IPS-NIHi7 (cell line): ENCODE results near the gene HIPK4.
"Not testable (repeated sequence)": the region's sequence is repeated elsewhere in the genome, so short reads cannot be mapped to it uniquely, and the experiment has no call there.

Source experiments
- DNase-seq: peaks from one replicate; pipeline ENCODE4 v3.0.0; 2012; ENCODE audit warnings: mixed read lengths; ENCODE audit errors: extremely low spot score

HIPK4 gene

GRCh38 chr19:40416918-40417642, 27.1 kb upstream of the HIPK4 start:
- DNase-seq = no peak

- DNase-seq = no peak
Measured at GRCh38 chr19:40415768-40416167, 25.8 kb upstream of the HIPK4 start.

GRCh38 chr19:40414542-40415535, 24.9 kb upstream of the HIPK4 start:
- no peak for DNase-seq

GRCh38 chr19:40413291-40413845, 23.4 kb upstream of the HIPK4 start, which contains the start of gene PRX:
Gene PRX, minus strand, starts transcription at chr19:40413378. Its CDS starts 5,446 bp downstream, at chr19:40407932.
- DNase-seq = peak; percentile 87

DNA sequence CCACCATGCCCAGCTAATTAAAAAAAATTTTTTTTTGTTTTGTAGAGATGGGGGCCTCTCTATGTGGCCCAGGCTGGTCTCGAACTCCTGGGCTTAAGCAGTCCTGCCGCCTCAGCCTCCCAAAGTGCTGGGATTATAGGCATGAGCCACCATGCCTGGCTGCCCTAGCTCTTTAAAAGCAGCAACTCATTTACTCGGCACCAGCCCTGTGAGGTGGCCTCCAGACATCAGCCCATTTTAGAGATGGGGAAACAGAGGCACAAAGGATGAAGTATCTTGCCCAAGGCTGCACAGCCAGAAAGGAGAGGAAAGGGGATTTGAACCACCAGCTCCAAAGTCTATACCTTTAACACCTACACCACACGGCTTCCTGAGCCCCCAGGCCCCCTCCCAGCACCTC, 22.9 kb upstream of the HIPK4 start:
- no peak for DNase-seq

GRCh38 chr19:40411958-40412499, 22.0 kb upstream of the HIPK4 start:
- DNase-seq = no peak

GRCh38 chr19:40411125-40411842, 21.3 kb upstream of the HIPK4 start:
- DNase-seq = no peak

GRCh38 chr19:40410030-40410389, 20.0 kb upstream of the HIPK4 start:
- DNase-seq = no peak

GRCh38 chr19:40408598-40408925, 18.6 kb upstream of the HIPK4 start:
- DNase-seq = not testable (repeated sequence)

DNA sequence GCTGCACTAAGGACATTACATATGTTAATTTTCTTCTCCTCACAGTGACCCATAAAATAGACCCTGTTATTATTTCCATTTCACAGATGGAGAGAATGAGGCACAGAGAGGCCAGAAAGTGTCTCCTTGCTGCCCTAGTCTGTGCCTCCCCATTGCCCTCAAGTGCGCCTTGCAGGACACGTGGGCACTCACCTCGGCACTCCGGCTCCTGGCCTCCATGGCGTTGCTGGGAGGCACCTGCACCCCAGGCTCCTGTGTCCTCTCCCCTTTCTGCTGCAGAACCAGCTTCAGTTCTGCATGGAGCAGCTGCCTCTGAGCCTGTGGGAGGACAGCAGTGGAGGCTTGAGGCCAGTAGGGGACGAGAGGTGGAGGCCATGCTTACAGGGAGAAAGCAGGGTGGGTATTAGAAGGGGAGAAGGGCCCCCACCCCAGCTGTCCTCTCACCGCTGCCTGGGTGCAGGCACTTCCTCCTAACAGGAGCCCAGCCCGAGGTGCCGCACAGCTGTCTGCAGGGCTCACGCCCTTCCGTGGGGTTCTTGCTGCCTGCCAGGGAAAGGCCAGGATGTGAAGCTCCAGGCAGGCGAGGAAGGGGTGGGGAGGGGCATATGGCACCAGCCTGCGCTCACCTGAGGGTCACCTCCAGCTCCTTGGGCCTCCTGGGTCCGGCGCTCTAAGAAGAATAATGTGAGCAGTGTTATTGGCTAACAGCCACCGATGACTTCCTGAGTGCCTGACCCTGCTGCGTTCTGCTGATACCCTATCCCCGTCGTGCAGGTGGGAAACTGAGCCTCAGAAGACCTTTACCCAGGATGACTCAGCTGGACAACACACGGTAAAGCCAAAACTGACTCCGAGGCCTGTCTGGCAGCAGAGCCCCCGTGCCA, 18.0 kb upstream of the HIPK4 start:
- peak; percentile 6 for DNase-seq

GRCh38 chr19:40403262-40403984, 13.4 kb upstream of the HIPK4 start:
- DNase-seq = peak; percentile 97

GRCh38 chr19:40400559-40400958, 10.6 kb upstream of the HIPK4 start:
- DNase-seq = no peak

DNA sequence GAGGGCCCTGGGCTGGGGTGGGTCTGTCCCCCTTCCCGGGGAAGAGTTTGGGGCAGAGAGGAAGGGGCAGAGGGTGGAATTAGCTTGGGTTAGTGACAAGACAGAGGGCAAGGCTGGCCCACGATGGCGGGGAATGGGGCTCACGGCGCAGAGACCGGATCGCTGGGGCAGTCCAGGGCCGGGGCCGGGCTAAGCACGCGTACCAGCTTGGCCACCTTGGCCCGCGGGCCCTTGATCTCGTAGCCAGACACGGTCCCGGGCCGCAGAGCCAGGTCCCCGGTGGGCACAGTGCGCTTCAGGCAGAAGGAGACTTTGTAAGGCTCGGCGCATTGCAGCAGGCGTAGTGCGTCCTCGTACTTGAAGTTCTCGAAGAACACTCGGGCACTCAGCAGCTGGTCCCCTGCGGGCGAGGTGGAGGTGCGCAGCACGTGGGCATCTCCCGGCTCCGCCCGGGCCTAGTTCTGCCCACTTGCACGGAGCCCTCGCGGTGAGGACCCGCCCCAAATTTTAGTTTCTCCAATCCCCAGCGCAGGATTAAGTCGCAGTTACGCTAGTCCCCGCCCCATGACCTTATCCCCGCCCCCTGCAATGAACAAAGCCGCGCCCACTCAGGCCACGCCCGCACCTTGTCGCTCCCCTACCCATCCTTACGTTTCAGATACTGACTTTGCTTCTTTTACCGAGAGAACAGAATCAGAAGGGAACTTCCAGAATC, 8.6 kb upstream of the HIPK4 start:
- peak; percentile 94 for DNase-seq

DNA sequence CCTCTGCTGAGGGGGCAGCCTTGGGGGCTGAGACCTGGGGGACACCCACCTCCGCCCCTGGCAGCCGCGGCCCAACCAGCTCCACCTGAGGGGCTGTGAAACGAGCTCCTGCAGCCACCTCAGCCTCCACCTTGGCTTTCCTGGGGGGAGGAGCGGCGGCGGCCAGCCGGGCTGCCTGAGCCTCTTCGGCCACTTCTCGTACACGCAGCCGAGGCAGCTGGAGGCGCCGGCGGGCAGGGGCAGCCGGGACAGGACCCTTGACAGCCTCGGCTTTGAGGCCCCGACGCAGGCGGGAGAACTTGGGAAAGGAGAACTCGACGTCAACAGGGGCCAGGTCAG, 7.6 kb upstream of the HIPK4 start:
- DNase-seq = no peak

- DNase-seq = no peak
Measured at GRCh38 chr19:40396886-40397567, 7.0 kb upstream of the HIPK4 start.

GRCh38 chr19:40395956-40396355, 6.0 kb upstream of the HIPK4 start:
- no peak for DNase-seq

GRCh38 chr19:40394816-40395210, 4.8 kb upstream of the HIPK4 start:
- no peak for DNase-seq

- DNase-seq = no peak
Measured at GRCh38 chr19:40393894-40394815, 4.2 kb upstream of the HIPK4 start.
